H7 (cell line): ENCODE results near the gene PPP2R5D. TPM values are rescaled to one million over a fixed set of nuclear protein-coding genes. Genes with fewer than 3 reads are reported as not detected.

Source experiments
- DNase-seq: peaks from one replicate; pipeline ENCODE4 v3.0.0; 2012
- H3K27me3 ChIP-seq: 2 replicates; pipeline ENCODE4 v1.6.0; 2011; ENCODE audit warnings: mild to moderate bottlenecking, low read length; ENCODE audit not compliant: control insufficient read depth, insufficient read depth
- H3K36me3 ChIP-seq: replicated peaks from 2 replicates; pipeline ENCODE4 v1.5.1; 2011; ENCODE audit warnings: low read length; ENCODE audit not compliant: control insufficient read depth, insufficient read depth
- H3K4me3 ChIP-seq: 2 replicates; pipeline ENCODE4 v1.5.1; 2011; ENCODE audit warnings: low read depth, mild to moderate bottlenecking, control low read depth, low read length, moderate library complexity; ENCODE audit not compliant: insufficient read depth
- total RNA-seq: library from RNA; depleted of rRNA; stranded (reverse); fragments of >200 nt; shearing (Covaris generic); gene quantifications from 2 replicates; pipeline ENCODE4 v1.2.3, GENCODE V29; 2014

PPP2R5D gene
- total RNA-seq, 1 experiment from 2014 or later, result 62.8 TPM

DNA sequence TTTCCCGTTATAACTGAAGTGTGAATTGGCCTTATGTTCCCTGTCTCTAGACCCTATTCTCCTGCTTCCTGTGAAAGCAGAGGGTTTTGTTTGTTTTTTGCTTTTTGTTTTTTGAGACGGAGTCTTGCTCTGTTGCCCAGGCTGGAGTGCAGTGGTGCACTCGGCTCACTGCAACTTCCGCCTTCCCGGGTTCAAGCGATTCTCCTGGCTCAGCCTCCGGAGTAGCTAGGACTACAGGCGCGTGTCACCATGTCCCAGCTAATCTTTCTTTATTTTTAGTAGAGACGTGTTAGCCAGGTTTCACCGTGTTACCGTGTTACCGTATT is 24.5 kb upstream of the PPP2R5D start:
- Histone ChIP-seq H3K36me3 (peaks cover 4% of the 10 kb centered on the region), H3K27me3 (peaks cover 18% of the 10 kb centered on the region), H3K4me3 (peak overlapping the region; percentile 55)
- no peak for DNase-seq

DNA sequence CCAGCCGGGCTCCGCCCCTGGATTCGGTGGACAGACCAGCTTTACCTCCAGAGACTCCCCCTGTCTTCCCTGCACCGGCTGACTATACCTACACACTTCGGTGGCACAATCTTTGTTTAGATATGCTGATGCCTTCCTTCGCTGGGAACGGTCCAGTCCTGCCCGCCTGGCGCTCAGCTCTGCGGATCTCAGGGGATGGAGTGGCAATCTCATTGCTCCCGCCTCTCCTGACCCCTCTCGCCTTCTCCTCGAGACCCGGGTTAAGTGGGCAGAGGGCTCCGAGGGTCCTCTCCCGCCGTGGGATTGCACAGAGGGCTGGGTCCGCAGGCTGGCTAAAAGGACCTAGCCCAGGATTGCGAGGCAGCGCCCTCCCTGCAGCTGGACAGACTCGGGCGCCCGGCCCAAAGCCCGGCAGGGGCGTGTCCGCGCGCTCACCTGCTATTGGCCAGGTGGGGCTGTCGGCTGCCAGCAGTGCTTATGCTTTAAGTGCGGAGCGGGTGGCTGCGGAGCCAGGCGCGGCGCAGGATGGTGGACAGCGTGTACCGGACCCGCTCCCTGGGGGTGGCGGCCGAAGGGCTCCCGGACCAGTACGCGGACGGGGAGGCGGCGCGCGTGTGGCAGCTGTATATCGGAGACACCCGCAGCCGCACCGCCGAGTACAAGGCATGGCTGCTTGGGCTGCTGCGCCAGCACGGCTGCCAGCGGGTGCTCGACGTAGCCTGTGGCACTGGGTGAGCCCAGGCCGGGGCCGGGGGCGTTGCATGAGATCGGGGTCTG is 23.9 kb upstream of the PPP2R5D start, which contains the start of gene GNMT:
Gene GNMT, plus strand, starts transcription at position 512 of the 777 bp plus-strand sequence. Its CDS starts 14 bp downstream, at position 526.
- peaks cover 18% of the 10 kb centered on the region for H3K27me3 ChIP-seq
- H3K36me3 ChIP-seq, result peaks cover 5% of the 10 kb centered on the region
- peak; percentile 97 for DNase-seq
- H3K4me3 ChIP-seq, result peak within 1 kb of the TSS; percentile 55

DNA sequence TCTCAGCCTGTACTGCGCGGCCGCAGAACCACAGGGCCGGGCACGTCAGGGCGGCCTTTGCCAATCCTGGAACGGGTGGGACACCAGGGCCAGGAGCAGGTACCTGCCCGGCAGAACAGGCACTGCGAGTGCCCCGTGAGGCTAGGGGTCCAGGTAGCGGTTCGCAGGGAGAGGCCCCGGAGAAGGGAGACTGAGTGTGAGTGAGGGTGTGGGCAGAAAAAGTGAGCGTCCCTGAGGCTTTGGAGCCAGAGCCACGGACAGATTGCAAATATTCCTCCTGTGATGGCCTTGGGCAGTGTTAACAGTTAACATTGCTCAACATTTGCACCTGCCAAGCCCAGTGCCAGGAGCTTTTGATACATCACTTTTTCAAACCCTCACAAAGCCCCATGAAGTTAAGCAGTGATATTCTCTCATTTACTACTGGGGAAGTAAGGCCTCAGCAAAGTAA is 23.3 kb upstream of the PPP2R5D start:
- Histone ChIP-seq H3K36me3 (peaks cover 5% of the 10 kb centered on the region), H3K4me3 (peak overlapping the region; percentile 55), H3K27me3 (peaks cover 18% of the 10 kb centered on the region)
- no peak for DNase-seq

DNA sequence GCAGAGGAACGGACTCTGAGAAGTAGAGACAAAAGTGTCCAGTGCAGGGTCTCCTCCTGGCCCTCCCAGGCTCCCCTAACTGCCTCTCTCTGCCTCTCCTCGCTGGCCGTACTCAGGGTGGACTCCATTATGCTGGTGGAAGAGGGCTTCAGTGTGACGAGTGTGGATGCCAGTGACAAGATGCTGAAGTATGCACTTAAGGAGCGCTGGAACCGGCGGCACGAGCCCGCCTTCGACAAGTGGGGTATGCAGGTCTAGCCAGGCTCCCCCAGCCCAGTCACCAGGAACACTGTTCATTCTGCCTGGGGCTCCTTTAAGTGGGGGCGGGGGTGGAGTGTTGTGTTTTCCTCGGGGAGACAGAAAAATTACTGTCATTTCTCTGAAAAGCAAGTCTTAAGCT is 22.3 kb upstream of the PPP2R5D start:
- peaks cover 18% of the 10 kb centered on the region for H3K27me3 ChIP-seq
- no peak overlapping the region for H3K4me3 ChIP-seq

DNA sequence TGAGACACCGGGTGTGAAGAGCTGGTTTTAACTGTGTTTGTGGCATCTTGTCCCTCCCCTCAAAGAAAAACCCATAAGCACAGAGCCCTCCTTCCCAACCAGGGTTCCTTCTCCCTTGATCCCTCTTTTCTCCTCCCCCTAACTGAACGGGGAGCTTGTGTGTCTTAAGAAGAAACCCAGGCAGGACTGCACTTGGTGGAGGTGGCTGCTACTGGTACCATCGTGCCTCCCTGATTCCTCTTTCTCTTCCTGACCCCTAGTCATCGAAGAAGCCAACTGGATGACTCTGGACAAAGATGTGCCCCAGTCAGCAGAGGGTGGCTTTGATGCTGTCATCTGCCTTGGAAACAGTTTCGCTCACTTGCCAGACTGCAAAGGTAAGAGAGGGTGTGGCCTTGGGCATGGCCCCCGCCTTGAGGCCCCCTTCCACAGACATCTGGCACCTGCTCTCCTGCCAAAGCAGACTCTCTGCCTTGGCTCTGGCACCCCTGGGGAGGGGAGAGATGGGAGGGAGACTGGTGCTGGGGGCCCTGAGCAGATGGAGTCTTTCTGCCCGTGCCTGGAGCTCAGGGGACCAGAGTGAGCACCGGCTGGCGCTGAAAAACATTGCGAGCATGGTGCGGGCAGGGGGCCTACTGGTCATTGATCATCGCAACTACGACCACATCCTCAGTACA is 21.7 kb upstream of the PPP2R5D start:
- DNase-seq, result peak; percentile 29
- Histone ChIP-seq H3K4me3 (no peak overlapping the region), H3K27me3 (peaks cover 18% of the 10 kb centered on the region), H3K36me3 (peaks cover 5% of the 10 kb centered on the region)

More for the DNA sequence above, 22.3 kb upstream of the PPP2R5D start:
- peaks cover 5% of the 10 kb centered on the region for H3K36me3 ChIP-seq
- DNase-seq, result no peak

DNA sequence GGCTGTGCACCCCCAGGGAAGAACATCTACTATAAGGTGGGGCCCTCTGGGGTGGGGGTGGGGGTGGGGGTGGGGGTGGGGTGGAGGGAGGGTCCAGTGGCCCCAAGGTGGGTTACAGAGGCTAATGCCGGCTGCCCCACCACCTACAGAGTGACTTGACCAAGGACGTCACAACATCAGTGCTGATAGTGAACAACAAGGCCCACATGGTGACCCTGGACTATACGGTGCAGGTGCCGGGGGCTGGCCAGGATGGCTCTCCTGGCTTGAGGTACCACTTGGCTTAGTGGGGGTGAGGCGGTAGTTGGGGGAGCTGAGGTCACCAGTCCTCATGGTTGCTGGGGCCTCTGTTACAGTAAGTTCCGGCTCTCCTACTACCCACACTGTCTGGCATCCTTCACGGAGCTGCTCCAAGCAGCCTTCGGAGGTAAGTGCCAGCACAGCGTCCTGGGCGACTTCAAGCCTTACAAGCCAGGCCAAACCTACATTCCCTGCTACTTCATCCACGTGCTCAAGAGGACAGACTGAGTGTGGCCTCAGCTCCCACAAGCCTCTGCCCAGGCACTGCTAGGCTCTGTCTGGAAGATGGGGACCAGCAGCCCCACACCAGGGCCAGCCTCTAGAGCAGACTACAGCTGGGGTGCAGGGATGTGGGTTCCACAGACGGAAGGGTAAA is 21.1 kb upstream of the PPP2R5D start:
- H3K4me3 ChIP-seq, result no peak overlapping the region
- peak; percentile 22 for DNase-seq
- H3K36me3 ChIP-seq, result peaks cover 5% of the 10 kb centered on the region
- H3K27me3 ChIP-seq, result peaks cover 18% of the 10 kb centered on the region

DNA sequence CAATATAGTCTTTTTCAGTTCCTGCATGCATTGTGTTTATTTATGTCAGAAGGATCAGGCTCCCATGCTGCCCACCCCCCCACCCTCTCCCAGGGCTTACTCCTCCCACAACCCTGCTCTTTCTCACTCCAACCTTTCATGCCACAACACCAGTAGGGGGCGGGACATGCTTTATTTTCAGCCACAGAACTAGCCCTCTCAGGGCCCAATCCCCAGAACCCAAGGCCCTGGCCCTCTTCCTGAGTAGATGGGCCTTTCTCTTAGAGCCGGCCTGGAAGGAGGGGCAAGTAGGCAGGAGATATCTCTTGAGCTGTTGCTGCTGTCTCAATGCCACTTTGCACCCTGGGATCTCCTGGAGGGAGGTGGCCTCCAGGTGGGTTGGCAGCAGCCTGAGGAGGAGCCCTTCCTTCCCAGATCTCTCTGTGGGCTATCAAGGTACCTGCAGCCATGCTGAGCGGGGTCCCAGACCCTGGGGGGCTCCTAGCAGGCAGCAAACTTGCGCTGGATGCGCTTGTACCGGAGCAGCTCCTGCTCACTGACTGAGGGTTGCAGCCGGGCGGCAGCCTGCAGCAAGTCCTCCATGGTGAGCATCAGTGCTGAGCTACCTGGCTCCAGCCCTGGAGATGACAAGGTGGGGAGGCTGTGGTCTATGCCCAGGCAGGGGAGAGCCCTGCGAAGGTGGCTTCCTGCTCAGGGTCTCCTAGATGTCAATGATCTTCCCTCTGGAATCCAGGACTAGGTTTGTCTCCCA is 20.3 kb upstream of the PPP2R5D start:
- peaks cover 18% of the 10 kb centered on the region for H3K27me3 ChIP-seq
- no peak overlapping the region for H3K4me3 ChIP-seq
- peaks cover 5% of the 10 kb centered on the region for H3K36me3 ChIP-seq
- peak; percentile 92 for DNase-seq

DNA sequence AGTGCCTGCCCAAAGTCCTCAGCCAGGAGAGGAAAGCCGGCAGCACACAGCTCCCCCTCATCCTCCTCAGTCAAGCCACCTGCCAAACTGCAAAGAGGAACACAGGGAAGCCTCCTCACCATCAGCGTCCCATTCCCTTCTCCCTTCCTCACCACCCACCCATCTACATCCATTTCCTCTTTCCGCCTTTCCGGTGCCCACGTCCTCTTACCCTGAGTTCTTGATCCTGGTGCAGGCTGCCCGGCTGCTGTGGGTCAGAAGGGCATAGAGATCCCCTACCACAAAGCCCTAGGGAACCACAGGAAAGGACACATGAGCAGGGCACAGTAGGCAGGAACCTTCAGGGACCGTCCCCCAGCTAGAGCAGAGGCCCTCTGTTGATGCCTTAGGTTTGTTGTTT is 17.8 kb upstream of the PPP2R5D start:
- no peak for DNase-seq
- Histone ChIP-seq H3K4me3 (no peak overlapping the region), H3K36me3 (peaks cover 7% of the 10 kb centered on the region), H3K27me3 (no peaks in the 10 kb centered on the region; the same call in 1 of the 2 replicates)

DNA sequence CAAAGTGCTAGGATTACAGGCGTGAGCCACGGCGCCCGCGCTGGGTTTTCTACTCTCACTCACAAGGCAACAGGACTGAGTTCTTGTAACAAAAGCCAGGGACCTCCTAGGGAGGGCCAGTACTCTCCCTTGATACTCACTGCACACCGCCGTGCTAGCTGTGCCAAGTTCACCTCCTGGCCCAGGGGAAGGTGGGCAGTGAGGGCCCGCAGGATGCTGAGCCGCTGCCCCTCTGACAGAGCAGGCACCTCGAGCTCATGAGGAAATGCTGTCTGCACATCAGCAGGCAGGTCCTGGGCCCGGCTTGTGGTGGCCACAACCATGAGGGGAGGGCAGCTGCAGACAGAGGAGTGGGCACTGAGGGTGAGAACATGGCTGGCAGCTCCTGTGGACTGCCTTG is 17.1 kb upstream of the PPP2R5D start:
- Histone ChIP-seq H3K27me3 (no peaks in the 10 kb centered on the region), H3K4me3 (no peak overlapping the region), H3K36me3 (peaks cover 7% of the 10 kb centered on the region)
- no peak for DNase-seq

DNA sequence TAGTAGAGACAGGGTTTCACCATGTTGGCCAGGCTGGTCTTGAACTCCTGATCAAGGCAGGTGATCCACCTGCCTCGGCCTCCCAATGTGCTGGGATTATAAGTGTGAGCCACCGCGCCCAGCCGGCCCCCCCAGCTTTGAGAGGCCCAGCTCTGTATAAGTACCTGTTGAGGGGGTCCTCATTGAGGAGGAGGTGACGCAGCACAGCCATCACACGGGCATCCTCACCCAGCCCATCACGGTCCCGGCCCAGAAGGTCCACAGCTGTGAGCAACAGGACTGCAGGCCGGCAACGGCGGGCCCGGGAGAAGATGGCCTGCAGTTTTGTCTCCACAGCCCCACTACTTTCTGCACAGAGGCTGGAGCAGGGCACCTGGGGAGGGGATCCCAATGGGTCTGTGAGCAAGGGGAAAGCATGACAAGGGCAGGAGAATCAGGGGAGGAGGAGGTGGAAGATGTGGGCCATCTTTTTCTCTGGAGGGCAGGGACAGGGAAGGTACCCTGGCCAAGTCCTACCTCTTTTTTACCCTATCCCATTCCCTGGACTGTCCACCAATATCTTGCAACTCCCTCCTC is 16.2 kb upstream of the PPP2R5D start:
- Histone ChIP-seq H3K4me3 (no peak overlapping the region), H3K36me3 (peaks cover 5% of the 10 kb centered on the region), H3K27me3 (no peaks in the 10 kb centered on the region)
- DNase-seq, result no peak

DNA sequence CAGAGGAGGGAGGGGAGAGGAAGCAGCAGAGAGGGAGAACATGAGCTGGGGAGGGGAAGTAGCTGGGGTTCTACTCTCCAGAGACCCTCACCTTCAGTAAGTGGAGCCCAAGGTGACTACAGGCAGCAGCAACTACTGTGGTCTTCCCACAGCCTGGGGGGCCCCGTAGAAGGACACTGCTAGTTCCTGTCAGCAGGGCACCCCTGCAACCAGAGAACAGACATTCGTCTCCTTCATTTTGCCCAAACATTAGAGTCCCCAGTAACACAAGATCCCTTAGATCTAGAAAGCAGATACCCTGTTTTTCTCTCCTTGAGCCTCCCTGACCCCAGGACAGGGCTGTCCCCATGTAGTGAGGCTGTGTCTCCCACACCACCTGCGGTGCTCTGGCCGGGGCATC is 15.6 kb upstream of the PPP2R5D start:
- Histone ChIP-seq H3K4me3 (no peak overlapping the region), H3K27me3 (no peaks in the 10 kb centered on the region), H3K36me3 (peaks cover 5% of the 10 kb centered on the region)
- DNase-seq, result no peak

DNA sequence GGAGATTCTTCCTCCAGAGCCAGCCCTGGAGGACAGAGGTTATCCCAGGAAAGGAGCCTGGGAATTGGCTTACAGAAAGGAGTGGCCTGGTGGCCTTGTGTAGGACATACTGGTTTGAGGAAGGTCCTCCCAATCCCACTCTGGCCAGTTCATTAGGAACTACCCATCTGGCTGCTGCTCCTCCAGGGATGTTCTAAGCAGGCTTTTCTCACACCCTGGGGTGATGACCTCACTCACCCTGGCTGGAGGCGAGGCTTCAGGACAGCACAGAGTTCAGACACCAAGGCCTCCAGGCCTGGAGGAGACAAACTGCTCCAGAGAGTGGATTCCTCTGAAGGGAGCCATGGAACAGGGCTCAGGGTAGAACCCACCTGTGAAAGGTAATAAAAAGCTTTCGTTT is 14.9 kb upstream of the PPP2R5D start:
- DNase-seq, result no peak
- Histone ChIP-seq H3K27me3 (no peaks in the 10 kb centered on the region), H3K4me3 (no peak overlapping the region)

DNA sequence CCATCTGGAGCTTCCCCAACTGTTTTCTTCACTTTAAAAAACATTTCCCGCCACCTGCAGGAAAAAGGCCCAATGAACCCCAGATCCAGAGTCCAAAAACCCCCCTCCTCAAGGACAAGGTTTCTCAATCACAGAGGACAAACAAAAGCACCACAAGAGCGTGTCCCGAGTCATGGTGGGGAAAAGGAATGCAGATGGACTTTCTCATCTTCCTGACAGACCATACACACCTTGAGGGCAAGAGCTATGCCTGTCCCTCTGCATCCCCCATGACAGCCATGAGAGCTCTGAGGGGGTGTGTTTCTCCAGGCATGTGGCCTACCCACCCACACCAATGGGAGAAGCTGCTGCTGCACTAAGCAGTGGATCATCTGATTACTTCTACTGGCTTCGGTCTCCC is 14.4 kb upstream of the PPP2R5D start:
- H3K4me3 ChIP-seq, result no peak overlapping the region
- DNase-seq, result no peak
- H3K36me3 ChIP-seq, result peaks cover 3% of the 10 kb centered on the region
- H3K27me3 ChIP-seq, result no peaks in the 10 kb centered on the region

More for the DNA sequence above, 14.9 kb upstream of the PPP2R5D start:
- peaks cover 5% of the 10 kb centered on the region for H3K36me3 ChIP-seq
